GM21717 (cell line): ENCODE data around the gene S100PBP.
"Not testable (repeated sequence)": the region's sequence is repeated elsewhere in the genome, so short reads cannot be mapped to it uniquely, and the experiment has no call there.

Experiments
- ATAC-seq: cut with Tn5 transposase; IDR thresholded peaks from one replicate; pipeline ENCODE4 v1.9.1; 2021; ENCODE audit warnings: mild to moderate bottlenecking, moderate library complexity; ENCODE audit not compliant: unreplicated experiment

The S100PBP gene

GRCh38 chr1:32784817-32785216 is 32.6 kb upstream of the S100PBP start:
- ATAC-seq: no peak

- ATAC-seq: no peak
Measured at GRCh38 chr1:32786856-32787255, 30.6 kb upstream of the S100PBP start.

DNA sequence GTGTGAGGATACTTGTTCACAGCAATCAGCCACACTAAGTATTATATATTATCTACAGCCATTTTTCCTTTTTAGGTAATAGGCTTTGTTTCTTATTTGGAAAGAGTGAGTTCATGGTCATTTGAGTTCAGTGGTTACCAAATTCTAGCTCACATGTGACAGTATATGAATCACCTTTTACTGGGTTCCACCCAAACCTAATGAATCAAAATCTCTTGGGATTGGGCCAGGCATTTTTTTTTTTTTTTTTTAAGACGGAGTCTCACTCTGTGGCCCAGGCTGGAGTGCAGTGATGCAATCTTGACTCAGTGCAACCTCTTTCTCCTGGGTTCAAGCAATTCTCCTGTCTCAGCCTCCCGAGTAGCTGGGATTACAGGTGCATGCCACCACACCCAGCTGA is 28.1 kb upstream of the S100PBP start:
- ATAC-seq: not testable (repeated sequence)

DNA sequence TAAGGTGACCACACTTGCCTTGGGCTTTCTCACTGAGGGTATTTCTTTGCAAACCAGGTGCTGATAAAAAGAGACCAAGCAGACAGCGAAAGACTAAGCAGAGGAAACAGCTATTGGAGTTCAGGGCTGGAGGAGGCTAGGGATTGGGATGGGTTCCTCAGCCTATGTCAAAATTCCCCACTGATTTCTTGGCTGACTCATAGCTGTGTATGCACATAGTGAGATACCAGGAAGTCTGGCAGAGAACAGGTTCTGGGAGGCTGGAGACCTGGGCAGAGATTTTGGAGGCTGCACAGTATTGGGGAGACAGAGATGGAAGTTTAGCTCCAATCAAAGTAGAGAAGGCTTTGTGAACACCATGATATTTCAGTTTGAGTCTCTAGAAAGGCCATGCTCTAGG is 25.6 kb upstream of the S100PBP start:
- ATAC-seq: no peak

DNA sequence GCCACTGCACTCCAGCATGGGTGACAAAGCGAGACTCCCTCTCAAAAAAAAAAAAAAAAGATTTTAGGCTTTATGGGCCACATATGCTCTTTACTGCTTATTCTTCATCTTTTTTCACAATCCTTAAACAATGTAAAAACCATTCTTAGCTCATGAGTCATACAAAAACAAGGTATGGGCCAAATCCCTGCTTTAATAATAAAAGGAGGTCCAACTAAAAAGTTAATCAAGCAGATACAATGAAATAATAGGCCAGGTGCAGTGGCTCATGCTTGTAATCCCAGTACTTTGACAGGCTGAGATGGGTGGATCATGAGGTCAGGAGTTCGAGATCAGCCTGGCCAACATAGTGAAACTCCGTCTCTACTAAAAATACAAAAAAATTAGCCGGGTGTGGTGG is 21.7 kb upstream of the S100PBP start:
- not testable (repeated sequence) for ATAC-seq

GRCh38 chr1:32797456-32797855 is 20.0 kb upstream of the S100PBP start:
- ATAC-seq: no peak

DNA sequence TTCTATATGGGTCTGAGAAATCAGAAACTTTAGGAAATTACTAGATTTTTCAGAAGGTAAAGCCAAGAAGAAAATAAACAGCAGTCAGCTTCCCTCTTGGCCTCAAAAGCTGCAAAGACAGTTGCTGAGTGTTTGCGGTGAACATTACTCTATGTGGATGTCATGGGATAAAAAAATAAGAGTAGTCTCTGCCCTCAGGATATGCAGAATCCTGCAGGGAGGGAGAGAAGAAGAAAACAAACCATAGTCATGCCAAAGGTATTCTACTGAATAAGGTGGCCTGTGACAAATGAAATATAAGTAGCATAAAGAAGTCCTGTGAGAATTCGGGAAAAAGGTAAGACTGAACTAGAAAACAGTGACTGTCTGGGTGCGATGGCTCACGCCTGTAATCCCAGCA is 19.3 kb upstream of the S100PBP start:
- ATAC-seq: no peak

DNA sequence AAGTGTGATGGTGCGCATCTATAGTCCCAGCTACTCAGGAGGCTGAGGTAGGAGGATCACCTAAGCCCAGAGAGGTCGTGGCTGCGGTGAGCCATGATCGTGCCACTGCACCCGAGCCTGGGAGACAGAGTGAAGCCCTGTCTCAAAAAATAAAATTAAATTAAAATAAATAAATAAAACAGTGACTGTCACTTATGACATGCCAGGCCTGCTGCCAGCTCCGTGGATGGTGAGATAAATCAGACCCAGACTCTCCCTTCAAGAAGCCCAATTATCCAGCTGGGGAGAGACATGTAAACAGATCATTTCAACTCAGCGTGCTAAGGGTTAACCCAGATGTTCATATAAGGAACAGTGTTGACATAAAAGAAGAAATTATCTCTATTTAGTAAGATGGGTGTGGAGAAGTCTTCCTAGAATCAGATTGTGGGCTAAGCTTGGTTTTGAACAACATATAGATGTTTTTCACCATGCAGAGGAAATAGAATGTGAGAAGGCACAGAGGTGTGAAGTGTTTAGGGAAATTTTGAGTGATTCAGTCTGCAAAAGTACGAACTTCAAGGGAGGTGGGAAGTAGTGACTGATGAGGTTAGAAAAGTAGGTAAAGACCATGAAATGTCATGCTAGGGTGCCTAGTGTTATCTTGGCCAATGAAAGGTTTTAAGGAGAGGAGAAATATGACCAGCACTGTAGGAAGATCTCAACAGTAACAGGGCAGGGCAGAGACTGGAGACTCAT is 18.6 kb upstream of the S100PBP start:
- ATAC-seq: no peak

DNA sequence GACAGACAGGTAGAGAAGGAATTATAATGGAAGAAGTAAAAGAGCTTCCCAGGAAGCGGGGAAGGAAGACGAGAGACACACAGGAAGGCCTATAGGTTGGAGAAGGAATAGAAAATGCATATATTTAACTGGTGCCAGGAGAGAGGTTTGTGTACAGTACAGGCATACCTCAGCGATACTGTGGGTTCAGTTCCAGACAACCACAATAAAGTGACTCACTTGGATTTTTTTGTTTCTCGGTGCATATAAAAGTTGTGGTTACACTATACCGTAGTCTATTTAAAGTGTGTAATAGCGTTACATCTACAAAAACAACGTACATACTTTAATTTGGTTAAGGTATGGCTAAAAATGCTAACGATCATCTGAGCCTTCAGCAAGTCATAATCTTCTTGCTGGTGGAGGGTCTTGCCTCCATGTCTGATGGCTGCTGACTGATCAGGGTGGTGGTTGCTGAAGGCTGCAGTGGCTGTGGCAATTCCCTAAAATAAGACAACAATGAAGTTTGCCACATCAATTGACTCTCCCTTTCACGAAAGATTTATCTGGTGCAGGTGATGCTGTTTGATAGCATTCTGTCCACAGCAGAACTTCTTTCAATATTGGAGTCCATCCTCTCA is 16.2 kb upstream of the S100PBP start:
- no peak for ATAC-seq

DNA sequence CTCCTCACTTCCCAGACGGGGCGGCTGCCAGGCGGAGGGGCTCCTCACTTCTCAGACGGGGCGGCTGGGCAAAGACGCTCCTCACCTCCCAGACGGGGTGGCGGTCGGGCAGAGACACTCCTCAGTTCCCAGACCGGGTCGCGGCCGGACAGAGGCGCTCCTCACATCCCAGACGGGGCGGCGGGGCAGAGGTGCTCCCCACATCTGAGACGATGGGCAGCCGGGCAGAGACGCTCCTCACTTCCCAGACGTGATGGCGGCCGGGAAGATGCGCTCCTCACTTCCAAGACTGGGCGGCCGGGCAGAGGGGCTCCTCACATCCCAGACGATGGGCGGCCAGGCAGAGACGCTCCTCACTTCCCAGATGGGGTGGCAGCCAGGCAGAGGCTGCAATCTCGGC is 13.0 kb upstream of the S100PBP start:
- not testable (repeated sequence) for ATAC-seq

- no peak for ATAC-seq
Measured at GRCh38 chr1:32806290-32806689, 11.2 kb upstream of the S100PBP start.

GRCh38 chr1:32806910-32807523 is 10.4 kb upstream of the S100PBP start:
- ATAC-seq: no peak

DNA sequence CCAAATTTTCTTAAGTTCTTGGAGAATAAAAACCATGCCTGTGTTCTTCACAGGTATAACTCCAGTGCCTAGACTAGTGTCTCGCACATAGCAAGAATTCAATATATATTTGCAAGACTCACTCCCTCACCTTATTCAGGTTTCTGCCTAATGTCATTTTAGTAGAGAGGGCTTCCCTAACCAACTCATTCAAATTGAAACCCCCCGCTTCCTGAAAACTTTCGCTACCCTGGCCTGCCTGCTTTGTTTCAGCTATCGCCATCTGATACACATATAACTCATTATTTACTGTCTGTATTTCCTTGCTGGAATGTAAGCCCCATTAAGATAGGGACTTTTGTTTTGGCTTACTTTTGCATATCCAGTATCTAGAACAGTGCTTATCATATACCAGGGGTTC is 8.9 kb upstream of the S100PBP start:
- no peak for ATAC-seq

DNA sequence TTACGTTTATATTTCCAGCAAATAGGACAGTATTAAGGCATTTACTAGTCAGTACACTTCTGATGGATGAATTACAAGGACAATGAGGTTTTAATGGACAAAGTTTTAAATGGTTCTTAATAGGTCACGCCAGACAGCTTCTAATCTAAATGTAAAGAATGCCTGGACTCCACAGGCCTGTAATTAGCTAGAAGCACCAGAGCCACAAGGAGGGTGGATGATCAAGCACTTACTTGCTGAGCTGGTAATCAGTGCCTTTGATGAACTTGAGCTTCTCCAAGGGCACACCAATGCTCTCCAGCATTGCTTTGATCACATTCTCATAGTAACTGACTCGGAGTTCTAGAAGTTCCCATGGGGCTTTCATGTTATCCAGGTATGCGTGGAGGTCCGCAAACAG is 7.1 kb upstream of the S100PBP start:
- no peak for ATAC-seq

DNA sequence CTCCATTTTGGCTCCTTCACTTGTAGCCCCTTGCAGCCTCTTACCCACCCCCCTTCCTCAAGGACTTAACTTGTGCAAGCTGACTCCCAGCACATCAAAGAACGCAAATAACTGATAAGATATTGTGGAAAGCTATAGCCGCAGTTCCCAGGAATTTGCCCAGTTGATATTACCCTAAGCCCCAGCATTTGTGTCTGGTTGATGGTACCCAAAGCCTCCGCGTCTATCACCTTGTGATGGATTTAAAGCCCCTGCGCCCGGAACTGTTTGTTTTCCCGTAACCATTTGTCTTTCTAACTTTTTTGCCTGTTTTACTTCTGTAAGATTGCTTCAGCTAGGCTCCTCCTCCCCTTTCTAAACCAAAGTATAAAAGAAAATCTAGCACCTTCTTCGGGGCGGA is 6.2 kb upstream of the S100PBP start:
- ATAC-seq: no peak

GRCh38 chr1:32811917-32812316 is 5.5 kb upstream of the S100PBP start:
- no peak for ATAC-seq

DNA sequence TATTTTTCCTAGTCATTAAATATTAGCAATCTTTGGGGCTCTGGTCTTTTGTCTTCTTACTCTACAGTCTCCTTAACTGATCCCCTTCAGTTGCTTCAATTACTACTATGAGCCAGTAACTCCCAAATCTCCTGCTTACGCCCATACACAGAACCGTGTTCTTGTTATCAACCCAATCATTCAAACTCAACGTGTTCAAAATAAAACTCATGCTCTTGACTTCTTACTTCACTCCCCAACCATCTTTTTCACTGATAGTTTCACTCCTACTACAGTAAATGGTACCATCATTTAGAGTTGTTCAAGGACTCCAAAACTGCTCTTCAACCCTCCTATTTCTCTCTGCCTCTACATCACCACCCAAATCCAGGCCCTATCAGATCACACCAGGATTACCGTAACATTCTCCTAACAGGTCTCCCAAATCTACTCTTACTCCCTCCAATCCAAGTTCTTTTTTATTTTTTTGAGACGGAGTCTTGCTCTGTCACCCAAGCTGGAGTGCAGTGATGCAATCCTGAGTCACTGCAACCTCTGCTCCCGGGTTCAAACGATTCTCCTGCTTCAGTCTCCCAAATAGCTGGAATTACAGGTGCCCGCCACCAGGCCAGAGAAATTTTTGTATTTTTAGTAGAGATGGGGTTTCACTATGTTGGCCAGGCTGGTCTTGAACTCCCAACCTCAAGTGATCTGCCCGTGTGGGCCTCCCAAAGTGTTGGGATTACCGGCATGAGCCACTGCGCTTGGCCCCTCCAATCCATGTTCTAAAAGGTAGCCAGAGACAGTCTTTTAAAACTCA is 3.3 kb upstream of the S100PBP start:
- ATAC-seq: no peak

DNA sequence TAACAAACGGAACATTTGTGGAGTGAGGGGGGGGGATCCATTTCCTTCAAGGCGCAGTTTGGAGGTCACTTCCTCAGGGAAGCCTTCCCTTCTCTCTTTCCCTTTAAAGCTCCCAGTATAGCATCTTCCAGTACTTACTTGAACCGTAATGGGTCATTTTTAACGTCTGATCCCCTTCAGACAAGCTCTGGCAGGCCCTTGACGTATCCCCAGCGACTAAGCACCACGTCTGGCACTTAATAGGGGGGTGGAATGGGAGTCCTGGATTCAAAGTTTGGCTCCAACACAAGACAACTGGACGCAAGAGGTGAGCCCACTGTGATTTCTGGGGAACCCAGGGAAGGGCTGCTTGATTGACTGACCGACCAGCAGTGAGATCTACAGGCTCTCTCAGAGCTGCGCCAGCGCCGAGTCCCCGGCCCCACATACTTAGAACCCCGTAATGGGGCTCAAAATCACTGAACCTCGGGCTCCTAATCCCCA is 736 bp upstream of the S100PBP start:
- peak; percentile 10 for ATAC-seq

DNA sequence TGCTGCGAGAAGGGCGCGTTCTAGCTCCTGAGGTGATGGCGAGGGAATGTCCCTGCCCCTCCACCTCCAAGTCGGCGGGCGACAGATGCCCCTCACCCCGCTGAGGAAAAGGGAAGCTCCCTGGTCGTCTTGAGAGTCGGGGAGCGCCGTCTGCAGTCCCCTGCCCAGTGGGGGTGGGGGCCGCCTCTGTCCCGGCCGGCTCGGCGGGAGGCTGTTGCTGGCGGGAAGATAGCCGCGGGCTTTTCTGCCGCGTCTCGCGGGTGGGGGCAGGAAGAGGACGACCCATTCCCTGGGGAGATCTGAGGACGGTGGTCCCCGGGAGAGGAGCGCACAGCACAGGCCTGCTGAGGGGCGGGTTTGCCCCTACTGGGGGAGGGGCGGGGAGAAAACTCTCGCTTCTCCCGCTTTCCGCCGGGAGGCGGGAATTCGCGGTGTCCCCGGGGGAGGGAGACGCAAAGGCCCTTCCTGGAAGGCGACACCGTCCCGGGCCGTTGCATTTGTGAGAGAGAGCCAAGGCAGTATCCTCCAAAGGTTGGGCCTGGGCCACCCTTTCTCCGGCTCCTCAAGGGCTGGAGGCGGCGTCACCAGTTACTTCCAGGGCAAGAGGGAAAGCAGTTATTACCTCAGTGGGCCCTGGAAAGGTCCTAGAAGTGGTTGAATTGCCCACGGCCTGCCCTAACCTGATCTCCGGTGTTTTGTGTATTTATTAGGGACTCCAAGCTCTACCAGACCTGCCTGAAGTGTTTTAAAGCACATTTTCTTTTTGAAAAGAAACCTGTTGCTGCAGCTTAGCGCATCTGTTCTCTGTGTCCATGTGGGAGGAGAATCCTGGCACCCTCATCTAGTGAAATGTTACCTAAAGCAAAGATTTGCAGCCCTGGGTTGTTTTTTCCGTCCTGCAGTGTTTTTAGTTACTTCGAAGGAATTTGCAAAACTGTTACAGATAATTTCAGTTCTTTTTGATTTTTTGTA is 648 bp downstream of the S100PBP start:
- ATAC-seq: peak; percentile 18
